Measurements from ENCODE around the gene ANKS1B. TPM values are rescaled to one million over a fixed set of nuclear protein-coding genes. Genes with fewer than 3 reads are reported as not detected.
"Not testable (repeated sequence)": the region's sequence is repeated elsewhere in the genome, so short reads cannot be mapped to it uniquely, and the experiment has no call there.

Gene ANKS1B
- total RNA-seq, 4 donors from 2014 or later = 1.5 to 5.5 (median 4.4) TPM

DNA sequence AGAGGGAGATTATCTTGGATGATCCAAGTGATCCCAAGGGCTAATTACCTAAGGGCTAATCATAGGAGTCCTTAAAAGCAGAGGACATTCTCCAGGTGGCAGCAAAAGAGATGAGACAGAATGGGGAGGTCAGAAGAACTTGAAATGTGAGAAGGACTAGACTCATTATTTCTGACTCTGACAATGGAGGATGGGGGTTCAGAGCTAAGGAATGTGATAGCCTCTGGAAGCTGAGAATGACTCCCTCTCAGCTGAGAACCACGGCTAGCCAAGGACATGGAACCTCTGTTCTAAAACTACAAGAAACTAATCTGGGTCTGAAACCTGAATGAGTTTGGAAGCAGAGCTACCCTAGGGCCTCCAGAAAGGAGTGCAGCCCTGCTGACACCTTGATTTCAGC lies 35.6 kb upstream of the ANKS1B start:
- intact Hi-C loops (cut with DNase I; ENCODE audit: low total_unique reads) = no loop called here
- no peak for TF ChIP-seq POLR2A (IDR thresholded peaks at IDR 0.05)
- TF ChIP-seq CTCF (IDR thresholded peaks at IDR 0.05) = no peak
- 53% methylated on average over 1 of the region's 1 CpG for WGBS, 2 donors
- H3K4me3 ChIP-seq (ENCODE audit: low read depth, poor library complexity, severe bottlenecking) = no peak overlapping the region
- DNase-seq (ENCODE audit: low spot score in 2 of 2) = no peak

DNA sequence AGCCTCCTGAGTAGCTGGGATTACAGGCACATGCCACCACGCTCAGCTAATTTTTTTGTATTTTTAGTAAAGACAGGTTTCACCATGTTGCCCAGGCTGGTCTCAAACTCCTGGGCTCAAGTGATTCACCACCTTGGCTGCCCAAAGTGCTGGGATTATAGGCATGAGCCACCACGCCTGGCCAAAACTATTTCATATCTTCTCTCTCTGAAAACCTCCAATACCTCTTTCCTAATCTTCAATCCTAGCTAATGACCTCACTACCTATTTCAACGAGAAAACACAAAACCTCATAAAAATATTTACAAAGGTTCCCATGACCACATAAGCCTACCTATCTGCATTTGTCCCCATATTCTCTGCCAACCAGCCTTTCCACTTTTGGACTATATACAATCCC lies 32.3 kb upstream of the ANKS1B start:
- no peak for TF ChIP-seq POLR2A (IDR thresholded peaks at IDR 0.05)
- no peak for TF ChIP-seq CTCF (IDR thresholded peaks at IDR 0.05)
- intact Hi-C loops (cut with DNase I; ENCODE audit: low total_unique reads) = no loop called here
- no peak for DNase-seq (ENCODE audit: low spot score in 2 of 2)
- 81 to 83% methylated on average over 3 of the region's 3 CpGs for WGBS, 2 donors
- no peak overlapping the region for H3K4me3 ChIP-seq (ENCODE audit: low read depth, poor library complexity, severe bottlenecking)

- WGBS, 2 donors = 92 to 94% methylated on average over 4 of the region's 4 CpGs
- DNase-seq (ENCODE audit: low spot score in 2 of 2); H3K4me3 ChIP-seq (ENCODE audit: low read depth, poor library complexity, severe bottlenecking); intact Hi-C loops (cut with DNase I; ENCODE audit: low total_unique reads): not testable (repeated sequence)
Observed at GRCh38 chr12:100016304-100016703, 31.6 kb upstream of the ANKS1B start.

- 68 to 76% methylated on average over 9 of the region's 9 CpGs for WGBS, 2 donors
- intact Hi-C loops (cut with DNase I; ENCODE audit: low total_unique reads); H3K4me3 ChIP-seq (ENCODE audit: low read depth, poor library complexity, severe bottlenecking); DNase-seq (ENCODE audit: low spot score in 2 of 2): not testable (repeated sequence)
Observed at GRCh38 chr12:100005846-100006245, 21.1 kb upstream of the ANKS1B start.

DNA sequence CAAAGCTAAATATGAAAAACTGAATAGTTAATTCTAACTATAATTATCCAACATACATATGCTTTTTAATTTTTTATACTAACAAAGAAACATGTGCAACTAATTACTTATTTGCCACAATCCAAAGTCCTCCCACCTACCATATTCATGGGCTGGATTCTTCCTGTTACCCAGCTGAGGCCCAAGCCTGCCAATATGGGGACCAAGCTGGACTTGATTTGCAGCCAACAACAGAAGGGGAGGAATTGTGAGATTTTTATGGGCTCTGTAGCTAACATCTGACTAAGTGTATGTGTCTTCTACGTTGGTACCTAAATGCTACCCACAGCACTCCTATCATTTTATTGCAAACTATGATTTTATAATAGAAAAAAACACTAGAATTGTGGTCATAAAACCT lies 13.1 kb upstream of the ANKS1B start:
- H3K4me3 ChIP-seq (ENCODE audit: low read depth, poor library complexity, severe bottlenecking) = no peak overlapping the region
- TF ChIP-seq CTCF (IDR thresholded peaks at IDR 0.05) = no peak
- TF ChIP-seq POLR2A (IDR thresholded peaks at IDR 0.05) = no peak
- DNase-seq (ENCODE audit: low spot score in 2 of 2) = no peak
- WGBS, 2 donors = 59 to 60% methylated on average over 1 of the region's 1 CpG
- intact Hi-C loops (cut with DNase I; ENCODE audit: low total_unique reads) = no loop called here

DNA sequence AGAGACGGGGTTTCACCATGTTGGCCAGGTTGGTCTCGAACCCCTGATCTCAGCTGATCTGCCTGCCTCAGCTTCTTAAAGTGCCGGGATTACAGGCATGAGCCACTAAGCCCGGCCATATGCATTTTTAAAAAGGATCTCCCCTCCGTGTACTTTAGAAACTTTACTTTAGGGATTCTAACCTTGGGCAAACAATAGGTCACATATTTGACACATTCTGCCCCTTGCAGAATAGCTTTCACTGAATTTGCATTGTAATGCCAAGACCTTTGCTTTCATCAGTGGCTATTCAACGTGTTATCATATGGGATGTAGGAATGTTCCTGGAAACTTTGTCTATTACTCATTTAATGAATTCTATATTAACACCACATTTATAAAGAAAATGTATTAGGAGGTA lies 11.4 kb upstream of the ANKS1B start:
- H3K4me3 ChIP-seq (ENCODE audit: low read depth, poor library complexity, severe bottlenecking) = no peak overlapping the region
- TF ChIP-seq POLR2A (IDR thresholded peaks at IDR 0.05) (no peak), CTCF (IDR thresholded peaks at IDR 0.05) (no peak)
- intact Hi-C loops (cut with DNase I; ENCODE audit: low total_unique reads) = no loop called here
- WGBS, 2 donors = 82 to 83% methylated on average over 6 of the region's 6 CpGs
- no peak for DNase-seq (ENCODE audit: low spot score in 2 of 2)

GRCh38 chr12:99985631-99986030 lies 895 bp upstream of the ANKS1B start:
- WGBS, 2 donors = 52 to 53% methylated on average over 3 of the region's 3 CpGs
- intact Hi-C loops (cut with DNase I; ENCODE audit: low total_unique reads) = no loop called here
- H3K4me3 ChIP-seq (ENCODE audit: low read depth, poor library complexity, severe bottlenecking) = no peak overlapping the region
- TF ChIP-seq POLR2A (IDR thresholded peaks at IDR 0.05) = no peak
- DNase-seq (ENCODE audit: low spot score in 2 of 2) = no peak
